ENCODE data around the gene IL2RA. TPM values are rescaled to one million over a fixed set of nuclear protein-coding genes. Genes with fewer than 3 reads are reported as not detected.

Gene IL2RA
- total and polyA plus RNA-seq, 2 donors (not counting 1 experiment from before 2014, with no cell fraction given), result 7.2 to 56.7 TPM

GRCh38 chr10:6019796-6020195 is 42.4 kb downstream of the IL2RA start:
- H3K4me3 ChIP-seq (ENCODE audit: control extremely low read depth in 1 of 5, extremely low read depth in 1 of 5, insufficient read depth in 1 of 5, low read depth in 2 of 5, low read length in 4 of 5), result no peak overlapping the region
- ChIA-PET CTCF (interaction anchor here (2.0 kb wide), 1 partner anchor 66 kb away, joined by 7 read pairs; no protein-coding TSS in a partner anchor), POLR2A (interaction anchor here (0.7 kb wide), 1 partner anchor 30 kb away, joined by 4 read pairs; no protein-coding TSS in a partner anchor)
- H3K27me3 Mint-ChIP-seq, result no peaks in the 10 kb centered on the region
- WGBS (ENCODE audit: insufficient coverage), result 94% methylated on average over 10 of the region's 12 CpGs
- H3K36me3 ChIP-seq (replicated peaks in 1 of 2; ENCODE audit: control extremely low read depth in 1 of 2, control insufficient read depth in 1 of 2, extremely low read depth in 1 of 2, insufficient read depth in 2 of 2, low read length in 1 of 2), result peaks cover 0 to 34% of the 10 kb centered on the region in 2 experiments
- no peak overlapping the region for H2AFZ ChIP-seq (ENCODE audit: insufficient read depth, low read depth, low read length, poor library complexity, severe bottlenecking)
- intact Hi-C loops (cut with micrococcal nuclease), result no loop called here
- DNase-seq (no peak), ATAC-seq (ENCODE audit: low read depth) (no peak)
- no peak overlapping the region for H3K27ac Mint-ChIP-seq
- H3K9ac ChIP-seq (ENCODE audit: low read length), result no peak overlapping the region
- H3K4me1 Mint-ChIP-seq, result peaks cover under 1% of the 10 kb centered on the region
- no peak overlapping the region for H3K27ac ChIP-seq (ENCODE audit: low read length in 2 of 2)
- H4K20me1 ChIP-seq (ENCODE audit: control insufficient read depth, insufficient read depth, low read length, poor library complexity, severe bottlenecking), result no peaks in the 10 kb centered on the region
- TF ChIP-seq EZH2 (IDR thresholded peaks at IDR 0.05; ENCODE audit: borderline replicate concordance, insufficient read depth, low read depth, low read length, poor library complexity, severe bottlenecking) (no peak), CTCF (IDR thresholded peaks at IDR 0.05) (no peak)
- no peak overlapping the region for H3K4me3 Mint-ChIP-seq
- no peak overlapping the region for H3K4me2 ChIP-seq (replicated peaks; ENCODE audit: low read depth, low read length, poor library complexity, severe bottlenecking)
- no peaks in the 10 kb centered on the region for H3K27me3 ChIP-seq (replicated peaks in 1 of 4; ENCODE audit: control extremely low read depth in 1 of 4, control insufficient read depth in 3 of 4, insufficient read depth in 4 of 4, low read length in 3 of 4)
- H3K9me3 ChIP-seq (ENCODE audit: control extremely low read depth in 1 of 3, control insufficient read depth in 2 of 3, insufficient read depth in 1 of 3, low read length in 2 of 3), result no peaks in the 10 kb centered on the region
- no peaks in the 10 kb centered on the region for H3K4me1 ChIP-seq (ENCODE audit: control insufficient read depth in 2 of 2, insufficient read depth in 2 of 2, low read length in 2 of 2)
- H3K79me2 ChIP-seq (ENCODE audit: control insufficient read depth, insufficient read depth, low read length), result no peaks in the 10 kb centered on the region
- H3K9me3 Mint-ChIP-seq (ENCODE audit: insufficient read depth), result no peaks in the 10 kb centered on the region

DNA sequence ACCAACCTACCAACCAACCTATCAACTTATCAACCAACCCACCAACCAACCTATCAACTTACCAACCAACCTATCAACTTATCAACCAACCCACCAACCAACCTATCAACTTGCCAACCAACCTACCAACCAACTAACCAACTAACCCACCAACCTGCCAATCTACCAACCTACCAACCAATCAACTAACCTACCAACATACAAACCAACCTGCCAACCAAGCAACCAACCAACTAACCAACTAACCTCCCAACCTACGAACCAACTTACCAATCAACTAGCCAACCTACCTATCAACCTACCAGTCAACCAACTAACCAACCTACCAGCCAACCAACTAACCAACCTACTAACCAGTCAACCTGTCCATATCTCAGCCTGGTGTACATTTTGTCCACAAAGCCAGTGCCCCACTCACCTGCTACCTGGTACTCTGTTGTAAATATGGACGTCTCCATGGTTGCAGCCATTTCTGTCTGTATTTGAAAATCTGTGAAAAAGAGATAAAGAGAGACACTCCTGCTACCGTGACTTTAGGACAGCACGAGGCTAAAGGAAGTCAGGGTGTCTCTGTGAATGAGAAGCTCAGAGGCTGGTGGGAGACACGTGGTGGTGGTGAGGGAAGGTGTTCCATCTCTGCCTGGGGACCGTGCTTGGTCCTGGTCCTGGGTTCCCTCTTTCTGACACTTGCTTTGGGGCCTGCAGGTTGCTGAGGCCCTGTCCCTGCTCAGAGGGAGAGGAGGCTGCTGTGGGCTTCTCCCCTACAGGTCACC is 43.0 kb downstream of the IL2RA start:
- Histone ChIP-seq H3K4me2 (replicated peaks; ENCODE audit: low read depth, low read length, poor library complexity, severe bottlenecking) (no peak overlapping the region), H3K27me3 (replicated peaks in 1 of 4; ENCODE audit: control extremely low read depth in 1 of 4, control insufficient read depth in 3 of 4, insufficient read depth in 4 of 4, low read length in 3 of 4) (no peaks in the 10 kb centered on the region), H3K79me2 (ENCODE audit: control insufficient read depth, insufficient read depth, low read length) (no peaks in the 10 kb centered on the region), H3K27ac (ENCODE audit: low read length in 2 of 2) (no peak overlapping the region), H3K9me3 (ENCODE audit: control extremely low read depth in 1 of 3, control insufficient read depth in 2 of 3, insufficient read depth in 1 of 3, low read length in 2 of 3) (no peaks in the 10 kb centered on the region), H3K4me3 (ENCODE audit: control extremely low read depth in 1 of 5, extremely low read depth in 1 of 5, insufficient read depth in 1 of 5, low read depth in 2 of 5, low read length in 4 of 5) (no peak overlapping the region), H3K9ac (ENCODE audit: low read length) (no peak overlapping the region), H3K4me1 (ENCODE audit: control insufficient read depth in 2 of 2, insufficient read depth in 2 of 2, low read length in 2 of 2) (peaks cover 4 to 5% of the 10 kb centered on the region in 2 donors), H3K36me3 (replicated peaks in 1 of 2; ENCODE audit: control extremely low read depth in 1 of 2, control insufficient read depth in 1 of 2, extremely low read depth in 1 of 2, insufficient read depth in 2 of 2, low read length in 1 of 2) (peaks cover 0 to 28% of the 10 kb centered on the region in 2 experiments), H2AFZ (ENCODE audit: insufficient read depth, low read depth, low read length, poor library complexity, severe bottlenecking) (no peak overlapping the region), H4K20me1 (ENCODE audit: control insufficient read depth, insufficient read depth, low read length, poor library complexity, severe bottlenecking) (no peaks in the 10 kb centered on the region)
- Mint-ChIP-seq H3K9me3 (ENCODE audit: insufficient read depth) (no peaks in the 10 kb centered on the region), H3K4me3 (no peak overlapping the region), H3K4me1 (peaks cover 6% of the 10 kb centered on the region), H3K27me3 (no peaks in the 10 kb centered on the region), H3K27ac (peak overlapping the region; percentile 4)
- WGBS (ENCODE audit: insufficient coverage), result 95% methylated on average over 4 of the region's 6 CpGs
- DNase-seq, result no peak
- ChIA-PET CTCF (interaction anchor here (1.2 to 2.0 kb wide), 2 partner anchors 67 to 383 kb away, joined by 3 to 7 read pairs; no protein-coding TSS in a partner anchor), POLR2A (no interaction called here)
- no peak for ATAC-seq (ENCODE audit: low read depth)
- intact Hi-C loops (cut with micrococcal nuclease), result no loop called here
- no peak for TF ChIP-seq CTCF (IDR thresholded peaks at IDR 0.05)
- TF ChIP-seq EZH2 (IDR thresholded peaks at IDR 0.05; ENCODE audit: borderline replicate concordance, insufficient read depth, low read depth, low read length, poor library complexity, severe bottlenecking), result no peak
